Activated CD8-positive, alpha-beta T cell treated with anti-CD3 and anti-CD28 coated beads for 36 hours (primary cell): ENCODE data around the gene ZSCAN5A. TPM values are rescaled to one million over a fixed set of nuclear protein-coding genes. Genes with fewer than 3 reads are reported as not detected.
"Not testable (repeated sequence)": the region's sequence is repeated elsewhere in the genome, so short reads cannot be mapped to it uniquely, and the experiment has no call there.

Source experiments
- ATAC-seq: fragments of 200-7000 bp; cut with Tn5 transposase; one replicate; pipeline ENCODE4 v1.10.0; 2021; ENCODE audit warnings: mild to moderate bottlenecking, moderate library complexity
- CTCF ChIA-PET: fragments of 350-600 bp; sonication (Branson Sonifier 250); formaldehyde crosslinking; loops from one replicate; lab custom pipeline; 2021; ENCODE audit warnings: antibody characterized with exemption; lab: Charles Lee
- POLR2A ChIA-PET: fragments of 350-600 bp; sonication (Branson Sonifier 250); formaldehyde crosslinking; loops from one replicate; lab custom pipeline; 2021; ENCODE audit warnings: antibody characterized with exemption; lab: Charles Lee
- DNase-seq: peaks from one replicate; pipeline ENCODE4 v3.0.0-alpha.2; 2020
- H3K27ac Mint-ChIP-seq: one replicate; pipeline ENCODE4 v1.8.0; 2021; ENCODE audit warnings: mild to moderate bottlenecking, mixed read lengths
- H3K27me3 Mint-ChIP-seq: one replicate; pipeline ENCODE4 v1.8.0; 2021; ENCODE audit warnings: mixed read lengths
- H3K36me3 Mint-ChIP-seq: one replicate; pipeline ENCODE4 v1.8.0; 2021; ENCODE audit warnings: low read depth, mixed read lengths
- H3K4me1 Mint-ChIP-seq: one replicate; pipeline ENCODE4 v1.8.0; 2021; ENCODE audit warnings: low read depth, mixed read lengths
- H3K4me3 Mint-ChIP-seq: one replicate; pipeline ENCODE4 v1.8.0; 2021; ENCODE audit warnings: mild to moderate bottlenecking, moderate library complexity, mixed read lengths
- H3K9me3 Mint-ChIP-seq: one replicate; pipeline ENCODE4 v1.8.0; 2021; ENCODE audit warnings: mixed read lengths
- CTCF ChIP-seq: fragments of 200-600 bp; IDR thresholded peaks from one replicate; pipeline ENCODE4 v1.8.0; 2022; ENCODE audit warnings: antibody characterized with exemption, mild to moderate bottlenecking
- intact Hi-C: fragments of 100-400 bp; cut with micrococcal nuclease; formaldehyde crosslinking; loops from one replicate; pipeline ENCODE4 v1.10.0; 2022
- total RNA-seq, 2 experiments: library from RNA; stranded (reverse); gene quantifications; one replicate each; pipeline ENCODE4 v1.2.3, GENCODE V29; 2021

Gene ZSCAN5A
- total RNA-seq, 2 experiments from 2014 or later: 7.7 to 9.0 TPM

DNA sequence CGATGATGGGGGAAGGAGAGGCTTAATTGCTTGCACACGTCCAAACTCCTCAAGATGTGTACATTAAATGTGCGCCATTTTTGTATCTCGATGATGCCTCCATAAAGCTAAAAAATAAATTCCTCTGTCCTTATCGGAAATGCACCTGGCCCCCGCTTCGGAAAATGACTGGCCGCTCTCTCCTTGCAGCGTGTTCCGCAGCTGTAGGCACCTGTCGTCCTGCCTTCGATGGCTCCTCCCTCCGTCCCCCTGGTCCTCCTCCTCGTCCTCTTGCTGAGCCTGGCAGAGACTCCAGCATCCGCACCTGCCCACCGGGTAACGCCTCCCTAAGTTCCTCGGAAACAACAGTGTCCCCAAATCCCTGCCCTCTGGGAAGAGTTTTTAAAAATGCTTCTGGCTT is 137.8 kb downstream of the ZSCAN5A start:
- DNase-seq (no peak), ATAC-seq (no peak)
- intact Hi-C loops: no loop called here
- TF ChIP-seq CTCF: no peak
- H3K36me3 Mint-ChIP-seq: no peaks in the 10 kb centered on the region
- ChIA-PET POLR2A (no interaction called here), CTCF (interaction anchor here (0.7 kb wide), 1 partner anchor 111 kb away, joined by 3 read pairs; no protein-coding TSS in a partner anchor)
- no peak overlapping the region for H3K27ac Mint-ChIP-seq
- H3K4me3 Mint-ChIP-seq: no peak overlapping the region
- H3K27me3 Mint-ChIP-seq: peaks cover 4% of the 10 kb centered on the region
- H3K9me3 Mint-ChIP-seq: no peaks in the 10 kb centered on the region
- peaks cover under 1% of the 10 kb centered on the region for H3K4me1 Mint-ChIP-seq

- H3K27ac Mint-ChIP-seq, H3K27me3 Mint-ChIP-seq, DNase-seq, H3K4me1 Mint-ChIP-seq, POLR2A ChIA-PET, intact Hi-C loops, H3K36me3 Mint-ChIP-seq, ATAC-seq, H3K4me3 Mint-ChIP-seq, CTCF ChIA-PET, H3K9me3 Mint-ChIP-seq: not testable (repeated sequence)
Observed at GRCh38 chr19:56176310-56176709, 138.3 kb downstream of the ZSCAN5A start.

DNA sequence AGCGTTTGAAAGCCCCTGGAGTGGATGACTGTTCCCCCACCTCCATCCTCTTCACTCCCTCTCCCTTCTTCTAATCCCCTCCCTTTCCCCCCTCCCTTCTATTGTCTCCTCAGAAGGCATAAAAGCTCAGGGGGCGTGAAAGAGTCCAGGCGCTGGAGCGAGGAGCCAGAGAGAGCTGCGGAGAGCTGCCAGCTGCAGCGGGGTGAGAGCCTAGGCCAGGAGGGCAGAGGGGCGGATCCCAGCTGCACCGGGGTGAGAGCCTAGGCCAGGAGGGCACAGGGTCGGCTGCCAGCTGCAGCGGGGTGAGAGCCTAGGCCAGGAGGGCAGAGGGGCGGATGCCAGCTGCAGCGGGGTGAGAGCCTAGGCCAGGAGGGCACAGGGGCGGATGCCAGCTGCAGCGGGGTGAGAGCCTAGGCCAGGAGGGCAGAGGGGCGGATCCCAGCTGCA is 138.8 kb downstream of the ZSCAN5A start, which contains the start of gene GALP:
TSS of gene GALP (plus strand) at position 148 of the 447 bp plus-strand sequence. CDS start 1,101 bp downstream, outside the sequence.
- H3K27me3 Mint-ChIP-seq, DNase-seq, CTCF ChIA-PET, ATAC-seq, H3K4me1 Mint-ChIP-seq, H3K9me3 Mint-ChIP-seq, POLR2A ChIA-PET, H3K27ac Mint-ChIP-seq, H3K36me3 Mint-ChIP-seq, H3K4me3 Mint-ChIP-seq, intact Hi-C loops: not testable (repeated sequence)

GRCh38 chr19:56174550-56174949 is 140.1 kb downstream of the ZSCAN5A start:
- no peak overlapping the region for H3K27ac Mint-ChIP-seq
- no peak for TF ChIP-seq CTCF
- peaks cover 4% of the 10 kb centered on the region for H3K27me3 Mint-ChIP-seq
- peaks cover 3% of the 10 kb centered on the region for H3K4me1 Mint-ChIP-seq
- DNase-seq (no peak), ATAC-seq (no peak)
- H3K9me3 Mint-ChIP-seq: no peaks in the 10 kb centered on the region
- H3K4me3 Mint-ChIP-seq: no peak overlapping the region
- POLR2A ChIA-PET: no interaction called here
- CTCF ChIA-PET: interaction anchor here (1.1 kb wide), 1 partner anchor 159 kb away, joined by 3 read pairs; no protein-coding TSS in a partner anchor
- intact Hi-C loops: loop anchor here (5.0 kb wide), 1 partner anchor 107 kb away; no protein-coding TSS in a partner anchor
- H3K36me3 Mint-ChIP-seq: no peaks in the 10 kb centered on the region

DNA sequence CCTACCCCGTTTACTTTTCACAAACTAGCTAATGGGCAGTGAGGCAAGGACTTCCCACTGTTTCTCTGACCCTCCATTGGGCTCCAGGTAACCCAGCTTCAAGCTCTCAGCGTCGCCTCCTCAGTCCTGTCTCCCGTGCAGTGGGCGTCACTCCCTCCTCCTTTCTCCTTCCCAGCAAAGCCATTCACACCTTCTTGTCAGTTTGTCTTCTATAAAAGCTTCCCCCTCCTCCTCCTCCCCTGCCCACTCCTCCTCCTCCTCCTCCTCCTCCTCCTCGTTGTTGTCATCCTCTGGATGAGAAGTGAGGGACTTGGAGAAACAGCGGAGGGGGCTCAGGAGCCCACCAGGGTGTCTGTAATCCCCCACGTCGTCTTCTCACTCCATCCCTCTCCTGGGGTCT is 140.6 kb downstream of the ZSCAN5A start:
- Mint-ChIP-seq H3K9me3 (no peaks in the 10 kb centered on the region), H3K27me3 (peaks cover 4% of the 10 kb centered on the region), H3K4me1 (peaks cover 3% of the 10 kb centered on the region), H3K36me3 (no peaks in the 10 kb centered on the region), H3K4me3 (no peak overlapping the region), H3K27ac (no peak overlapping the region)
- DNase-seq (no peak), ATAC-seq (no peak)
- TF ChIP-seq CTCF: no peak
- intact Hi-C loops: loop anchor here (5.0 kb wide), 1 partner anchor 107 kb away; no protein-coding TSS in a partner anchor
- ChIA-PET CTCF (interaction anchor here (1.0 to 3.7 kb wide), 3 partner anchors 93 to 159 kb away, joined by 3 to 24 read pairs (median 3); no protein-coding TSS in a partner anchor), POLR2A (interaction anchor here (0.7 kb wide), 1 partner anchor 17 kb away, joined by 3 read pairs; no protein-coding TSS in a partner anchor)

Other genes with a start within 250 kb of the ZSCAN5A start
- gene ZNF787, start 193.5 kb downstream of the ZSCAN5A start, total RNA-seq: 10 to 100 TPM; 24.2 to 25.8 TPM
- 10 to 100 TPM; 25.3 to 35.2 TPM for gene ZNF444, start 173.6 kb downstream of the ZSCAN5A start, total RNA-seq
- not detected for gene GALP, start 138.8 kb downstream of the ZSCAN5A start, total RNA-seq
- gene ZSCAN5B, start 117.1 kb downstream of the ZSCAN5A start, total RNA-seq: not detected
- gene ZSCAN5C, start 112.6 kb downstream of the ZSCAN5A start, total RNA-seq: not detected
- gene EDDM13, start 42.1 kb downstream of the ZSCAN5A start, total RNA-seq: 1 to 10 TPM in 1 of 2 experiments, not detected in 1; 1.3 TPM
- 1 to 10 TPM; 2.0 to 2.4 TPM for gene ZNF582, start 78.7 kb upstream of the ZSCAN5A start, total RNA-seq
- 1 to 10 TPM; 1.6 to 1.9 TPM for gene ZNF583, start 89.5 kb upstream of the ZSCAN5A start, total RNA-seq
- gene ZNF667, start 162.5 kb upstream of the ZSCAN5A start, total RNA-seq: 1 to 10 TPM; 6.2 to 6.4 TPM
- 1 to 10 TPM in 1 of 2 experiments, under 1 TPM in 1; 0.27 to 1.3 TPM for gene ZNF471, start 193.0 kb upstream of the ZSCAN5A start, total RNA-seq
- gene ZFP28, start 224.1 kb upstream of the ZSCAN5A start, total RNA-seq: 1 to 10 TPM; 3.6 to 4.4 TPM